Aorta (tissue), 5 donors: ENCODE measurements around the gene RFX1. TPM values are rescaled to one million over a fixed set of nuclear protein-coding genes. Genes with fewer than 3 reads are reported as not detected.

Experiments used
- ATAC-seq: fragments of 200-7000 bp; cut with Tn5 transposase; one replicate; pipeline ENCODE4 v1.9.1; 2022; ENCODE audit warnings: moderate library complexity; ENCODE audit not compliant: low FRiP score
- DNase-seq, 2 donors: peaks; one replicate each; pipeline ENCODE4 v3.0.0-alpha.2; 2020
- H3K27ac ChIP-seq, 2 donors: one replicate each; pipeline ENCODE4 v1.5.1; 2013; ENCODE audit warnings: low read length in 2 of 2, mild to moderate bottlenecking in 2 of 2, moderate library complexity in 2 of 2, control low read depth in 1 of 2, inconsistent platforms in 1 of 2, low read depth in 1 of 2
- H3K27me3 ChIP-seq, 2 donors: one replicate each; pipeline ENCODE4 v1.6.1; 2013; ENCODE audit warnings: control low read depth in 1 of 2, low read length in 1 of 2, mild to moderate bottlenecking in 1 of 2, moderate library complexity in 1 of 2; ENCODE audit not compliant: insufficient read depth in 2 of 2, control insufficient read depth in 1 of 2
- H3K36me3 ChIP-seq, 2 donors: one replicate each; pipeline ENCODE4 v1.6.1; 2013; ENCODE audit warnings: control low read depth in 1 of 2, low read length in 1 of 2, mild to moderate bottlenecking in 1 of 2; ENCODE audit not compliant: insufficient read depth in 2 of 2, control insufficient read depth in 1 of 2
- H3K4me1 ChIP-seq, 2 donors: one replicate each; pipeline ENCODE4 v1.6.1; 2013; ENCODE audit warnings: low read length in 2 of 2, control low read depth in 1 of 2, mild to moderate bottlenecking in 1 of 2, moderate library complexity in 1 of 2; ENCODE audit not compliant: insufficient read depth in 2 of 2, control insufficient read depth in 1 of 2
- H3K4me3 ChIP-seq, 2 donors: one replicate each; pipeline ENCODE4 v1.5.1; 2013; ENCODE audit warnings: low read length in 2 of 2, control low read depth in 1 of 2, mild to moderate bottlenecking in 1 of 2
- H3K9me3 ChIP-seq: one replicate; pipeline ENCODE4 v1.6.1; 2013; ENCODE audit warnings: mild to moderate bottlenecking, low read length; ENCODE audit not compliant: control insufficient read depth
- WGBS, 2 donors: extraction: QIAGEN DNeasy Blood & Tissue Kit; methylation state at CpG; one replicate each; pipeline ENCODE4 v1.1.7; 2013; 5-methylcytosine and 5-hydroxymethylcytosine counted together
- intact Hi-C, 2 donors: fragments of 100-400 bp; cut with DNase I; formaldehyde crosslinking; loops; one replicate each; pipeline versions ENCODE4 v1.14.2 to v1.15.0; 2022
- polyA plus RNA-seq, 2 donors: library from polyadenylated mRNA; stranded (reverse); fragments of 200-250 nt; gene quantifications; one replicate each; pipeline ENCODE4 v1.2.3, GENCODE V29; 2013
- total RNA-seq, 2 donors: library from RNA; stranded (reverse); fragmentation: NEBNext Ultra II Directional; extraction: Animal tissue kit (Norgen Biotek cat#: 25700); gene quantifications; one replicate each; pipeline ENCODE4 v1.2.1, GENCODE V29; 2021
- donor health status: healthy with polysubstance abuse.
- donor health status: Bipolar disorder and iron deficiency.
- donor health status: DM: no; HTN: no; CAD: no.
- donor health status: DM: no; HTN: no; CAD: no.
- donor health status: DM: yes; HTN: yes; CAD: no.

Gene RFX1
- total and polyA plus RNA-seq, 4 donors = 1.9 to 17.7 (median 8.1) TPM

DNA sequence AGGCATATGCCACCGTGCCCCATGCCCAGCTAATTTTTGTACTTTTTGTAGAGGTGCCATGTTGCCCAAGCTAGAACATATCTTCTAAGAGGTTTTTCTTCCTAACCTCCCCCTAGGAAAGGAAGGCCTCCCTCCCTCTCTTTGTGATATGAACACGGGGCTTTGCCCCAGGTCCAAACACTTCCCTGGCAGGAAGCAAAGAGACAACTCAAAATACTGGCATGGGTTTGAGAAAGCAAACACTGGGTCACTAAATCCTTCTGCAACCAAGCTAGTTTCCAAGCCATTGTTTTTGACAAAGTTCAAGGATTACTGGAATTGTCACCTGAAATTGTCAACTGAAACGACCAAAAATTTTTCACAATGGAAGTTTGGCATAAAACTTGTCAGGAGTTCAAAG lies 91.3 kb downstream of the RFX1 start:
- Histone ChIP-seq H3K4me3 (no peak overlapping the region), H3K4me1 (no peaks in the 10 kb centered on the region), H3K27me3 (no peaks in the 10 kb centered on the region), H3K27ac (no peak overlapping the region), H3K36me3 (peaks cover 0 to 4% of the 10 kb centered on the region in 2 donors), H3K9me3 (no peaks in the 10 kb centered on the region)
- ATAC-seq (no peak), DNase-seq (no peak)
- 74% methylated on average over 3 of the region's 3 CpGs for WGBS, 2 donors
- intact Hi-C loops = no loop called here

DNA sequence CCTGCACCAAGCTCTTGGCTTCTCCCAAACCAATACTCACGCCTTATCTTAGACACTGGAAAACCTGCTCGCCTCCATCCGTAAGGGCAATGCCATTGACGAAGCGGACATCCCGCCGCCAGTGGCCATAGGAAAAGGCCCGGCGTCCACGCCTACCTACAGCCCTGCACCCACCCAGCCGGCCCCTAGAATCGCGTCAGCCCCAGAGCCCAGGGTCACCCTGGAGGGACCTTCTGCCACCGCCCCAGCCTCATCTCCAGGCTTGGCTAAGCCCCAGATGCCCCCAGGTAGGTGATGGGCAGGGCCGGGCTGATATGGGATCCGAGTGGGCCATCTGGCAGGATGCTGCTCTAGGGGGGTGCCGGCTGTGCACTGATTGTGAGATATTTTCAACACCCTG lies 92.8 kb downstream of the RFX1 start:
- no peak for ATAC-seq
- WGBS, 2 donors = 93 to 95% methylated on average over 17 of the region's 17 CpGs
- no peaks in the 10 kb centered on the region for H3K36me3 ChIP-seq

More for the DNA sequence above, 92.8 kb downstream of the RFX1 start:
- no peak for DNase-seq
- H3K4me1 ChIP-seq = no peaks in the 10 kb centered on the region
- H3K9me3 ChIP-seq = no peaks in the 10 kb centered on the region
- H3K4me3 ChIP-seq = no peak overlapping the region
- intact Hi-C loops = no loop called here
- no peak overlapping the region for H3K27ac ChIP-seq
- H3K27me3 ChIP-seq = no peaks in the 10 kb centered on the region

Other genes with a start within 250 kb of the RFX1 start
- 10 to 100 TPM; 25.5 to 44.6 TPM for gene MRI1, start 241.8 kb downstream of the RFX1 start, total RNA-seq
- gene MRI1, start 241.8 kb downstream of the RFX1 start, polyA plus RNA-seq = 10 to 100 TPM in 1 of 2 donors, 1 to 10 TPM in 1; 5.8 to 66.5 TPM
- 10 to 100 TPM; 57.8 to 58.1 TPM for gene C19orf53, start 231.9 kb downstream of the RFX1 start, total RNA-seq
- gene C19orf53, start 231.9 kb downstream of the RFX1 start, polyA plus RNA-seq = 100 to 1,000 TPM; 107 to 172 TPM
- gene ZSWIM4, start 210.9 kb downstream of the RFX1 start, total RNA-seq = 10 to 100 TPM; 11.2 to 12.1 TPM
- gene ZSWIM4, start 210.9 kb downstream of the RFX1 start, polyA plus RNA-seq = 1 to 10 TPM; 2.5 to 3.1 TPM
- gene NANOS3, start 129.2 kb downstream of the RFX1 start, total RNA-seq = 1 to 10 TPM in 1 of 2 donors, not detected in 1; 1.0 TPM
- gene NANOS3, start 129.2 kb downstream of the RFX1 start, polyA plus RNA-seq = 1 to 10 TPM in 1 of 2 donors, not detected in 1; 2.5 TPM
- gene BRME1, start 100.2 kb downstream of the RFX1 start, total RNA-seq = 1 to 10 TPM; 2.0 to 2.3 TPM
- gene BRME1, start 100.2 kb downstream of the RFX1 start, polyA plus RNA-seq = 1 to 10 TPM; 1.8 to 3.1 TPM
- gene CC2D1A, start 100.1 kb downstream of the RFX1 start, total RNA-seq = 10 to 100 TPM; 26.9 to 37.2 TPM
- 10 to 100 TPM; 22.3 to 67.6 TPM for gene CC2D1A, start 100.1 kb downstream of the RFX1 start, polyA plus RNA-seq
- 1 to 10 TPM; 4.3 to 9.8 TPM for gene PODNL1, start 67.9 kb downstream of the RFX1 start, total RNA-seq
- gene PODNL1, start 67.9 kb downstream of the RFX1 start, polyA plus RNA-seq = 10 to 100 TPM in 1 of 2 donors, 1 to 10 TPM in 1; 2.5 to 18.9 TPM
- 10 to 100 TPM; 21.8 to 25.3 TPM for gene DCAF15, start 53.8 kb downstream of the RFX1 start, total RNA-seq
- 10 to 100 TPM in 1 of 2 donors, 1 to 10 TPM in 1; 8.8 to 41.4 TPM for gene DCAF15, start 53.8 kb downstream of the RFX1 start, polyA plus RNA-seq
- not detected for gene RLN3, start 21.8 kb upstream of the RFX1 start, total RNA-seq
- gene RLN3, start 21.8 kb upstream of the RFX1 start, polyA plus RNA-seq = not detected
- gene IL27RA, start 25.4 kb upstream of the RFX1 start, total RNA-seq = 1 to 10 TPM; 2.8 to 5.5 TPM
- 1 to 10 TPM in 1 of 2 donors, under 1 TPM in 1; 0.36 to 1.3 TPM for gene IL27RA, start 25.4 kb upstream of the RFX1 start, polyA plus RNA-seq
- under 1 TPM in 1 of 2 donors, not detected in 1; 0.63 TPM for gene PALM3, start 55.8 kb upstream of the RFX1 start, total RNA-seq
- gene PALM3, start 55.8 kb upstream of the RFX1 start, polyA plus RNA-seq = 1 to 10 TPM in 1 of 2 donors, under 1 TPM in 1; 0.18 to 3.5 TPM
- gene MISP3, start 66.5 kb upstream of the RFX1 start, total RNA-seq = 1 to 10 TPM; 1.2 to 2.2 TPM
- 1 to 10 TPM; 4.7 to 6.6 TPM for gene MISP3, start 66.5 kb upstream of the RFX1 start, polyA plus RNA-seq
- gene C19orf67, start 79.5 kb upstream of the RFX1 start, total RNA-seq = not detected
- gene C19orf67, start 79.5 kb upstream of the RFX1 start, polyA plus RNA-seq = not detected
- 10 to 100 TPM; 28.1 to 32.9 TPM for gene SAMD1, start 84.4 kb upstream of the RFX1 start, total RNA-seq
- 10 to 100 TPM; 27.4 to 28.4 TPM for gene SAMD1, start 84.4 kb upstream of the RFX1 start, polyA plus RNA-seq
- 100 to 1,000 TPM; 123 to 125 TPM for gene PRKACA, start 111.4 kb upstream of the RFX1 start, total RNA-seq
- 10 to 100 TPM; 53.7 to 56.3 TPM for gene PRKACA, start 111.4 kb upstream of the RFX1 start, polyA plus RNA-seq
- gene ASF1B, start 130.3 kb upstream of the RFX1 start, total RNA-seq = 1 to 10 TPM; 1.4 to 2.0 TPM
- gene ASF1B, start 130.3 kb upstream of the RFX1 start, polyA plus RNA-seq = 1 to 10 TPM in 1 of 2 donors, under 1 TPM in 1; 0.49 to 1.3 TPM
- gene ADGRL1, start 199.8 kb upstream of the RFX1 start, total RNA-seq = 10 to 100 TPM; 11.0 to 26.3 TPM
- gene ADGRL1, start 199.8 kb upstream of the RFX1 start, polyA plus RNA-seq = 1 to 10 TPM; 5.3 to 6.3 TPM